ENCODE results near the gene NHLRC1. TPM values are rescaled to one million over a fixed set of nuclear protein-coding genes. Genes with fewer than 3 reads are reported as not detected.
A peak's percentile ranks its signal among the peaks of the same experiment; 100 is the strongest.

NHLRC1 gene
- total and polyA plus RNA-seq, 9 of the 15 experiments (the other 6 are each of a cell fraction or from before 2014, with no cell fraction given): not detected

- TF ChIP-seq ZBTB9 (CRISPR knock-in tag; IDR thresholded peaks at IDR 0.05): peak; percentile 85
- no peak for TF ChIP-seq ZNF583 (CRISPR knock-in tag; IDR thresholded peaks at IDR 0.05)
- TF ChIP-seq BACH1 (tag; IDR thresholded peaks at IDR 0.05): no peak
- no peak; the same call in 1 of the 2 replicates for TF ChIP-seq ZFX (CRISPR knock-in tag; IDR thresholded peaks at IDR 0.05)
- no peak for TF ChIP-seq JUN (IDR thresholded peaks at IDR 0.05; ENCODE audit: borderline replicate concordance, low read depth, low read length)
- TF ChIP-seq JUN (CRISPR knock-in tag; IDR thresholded peaks at IDR 0.05; ENCODE audit: borderline replicate concordance): 0 out of 2 replicates have a peak, but pooled peaks have one; percentile 77
- no peak for TF ChIP-seq ZNF224 (CRISPR knock-in tag; IDR thresholded peaks at IDR 0.05)
- no peak for TF ChIP-seq KAT7 (CRISPR knock-in tag; IDR thresholded peaks at IDR 0.05; ENCODE audit: borderline replicate concordance)
- TF ChIP-seq CEBPZ (IDR thresholded peaks at IDR 0.05; ENCODE audit: borderline replicate concordance, low read depth, low read length): no peak
- 0 out of 2 replicates have a peak, but pooled peaks have one; percentile 63 for TF ChIP-seq MTA3 (IDR thresholded peaks at IDR 0.05; ENCODE audit: borderline replicate concordance)
- TF ChIP-seq ZNF511 (CRISPR knock-in tag; IDR thresholded peaks at IDR 0.05): no peak
- no peak for TF ChIP-seq MED1 (CRISPR knock-in tag; IDR thresholded peaks at IDR 0.05; ENCODE audit: borderline replicate concordance)
- TF ChIP-seq FOXJ3 (CRISPR knock-in tag; IDR thresholded peaks at IDR 0.05): no peak
- no peak for TF ChIP-seq SNRNP70 (optimal IDR thresholded peaks at IDR 0.05; ENCODE audit: low read depth, low read length)
- no peak for TF ChIP-seq WHSC1 (IDR thresholded peaks at IDR 0.05; ENCODE audit: low read length)
- no peak for TF ChIP-seq POLR2H (tag; IDR thresholded peaks at IDR 0.05; ENCODE audit: low read depth)
- no peak for TF ChIP-seq ZNF263 (CRISPR knock-in tag; IDR thresholded peaks at IDR 0.05; ENCODE audit: borderline replicate concordance)
- no peak for TF ChIP-seq PPARD (CRISPR knock-in tag; IDR thresholded peaks at IDR 0.05)
- no peak for TF ChIP-seq PHF21A (IDR thresholded peaks at IDR 0.05; ENCODE audit: borderline replicate concordance, low read depth)
- TF ChIP-seq MCM3 (IDR thresholded peaks at IDR 0.05): no peak
- no peak for TF ChIP-seq MTA2 (IDR thresholded peaks at IDR 0.05; ENCODE audit: low read depth)
- no peak for TF ChIP-seq RAD51 (IDR thresholded peaks at IDR 0.05; ENCODE audit: borderline replicate concordance, low read depth)
- TF ChIP-seq ATF1 (CRISPR knock-in tag; IDR thresholded peaks at IDR 0.05): 0 out of 2 replicates have a peak, but pooled peaks have one; percentile 13
- TF ChIP-seq ATF1 (tag; IDR thresholded peaks at IDR 0.05): 0 out of 2 replicates have a peak, but pooled peaks have one; percentile 5
Measured at GRCh38 chr6:18155150-18155863, 32.8 kb upstream of the NHLRC1 start, which contains the start of gene KDM1B (continued).

Measured in K562 (cell line).